ENCODE measurements around the gene NFIX. TPM values are rescaled to one million over a fixed set of nuclear protein-coding genes. Genes with fewer than 3 reads are reported as not detected.

NFIX gene
- total RNA-seq, 3 donors from 2014 or later (not counting 1 experiment from before 2014, with no cell fraction given) = 0.61 to 2.1 (median 1.3) TPM

DNA sequence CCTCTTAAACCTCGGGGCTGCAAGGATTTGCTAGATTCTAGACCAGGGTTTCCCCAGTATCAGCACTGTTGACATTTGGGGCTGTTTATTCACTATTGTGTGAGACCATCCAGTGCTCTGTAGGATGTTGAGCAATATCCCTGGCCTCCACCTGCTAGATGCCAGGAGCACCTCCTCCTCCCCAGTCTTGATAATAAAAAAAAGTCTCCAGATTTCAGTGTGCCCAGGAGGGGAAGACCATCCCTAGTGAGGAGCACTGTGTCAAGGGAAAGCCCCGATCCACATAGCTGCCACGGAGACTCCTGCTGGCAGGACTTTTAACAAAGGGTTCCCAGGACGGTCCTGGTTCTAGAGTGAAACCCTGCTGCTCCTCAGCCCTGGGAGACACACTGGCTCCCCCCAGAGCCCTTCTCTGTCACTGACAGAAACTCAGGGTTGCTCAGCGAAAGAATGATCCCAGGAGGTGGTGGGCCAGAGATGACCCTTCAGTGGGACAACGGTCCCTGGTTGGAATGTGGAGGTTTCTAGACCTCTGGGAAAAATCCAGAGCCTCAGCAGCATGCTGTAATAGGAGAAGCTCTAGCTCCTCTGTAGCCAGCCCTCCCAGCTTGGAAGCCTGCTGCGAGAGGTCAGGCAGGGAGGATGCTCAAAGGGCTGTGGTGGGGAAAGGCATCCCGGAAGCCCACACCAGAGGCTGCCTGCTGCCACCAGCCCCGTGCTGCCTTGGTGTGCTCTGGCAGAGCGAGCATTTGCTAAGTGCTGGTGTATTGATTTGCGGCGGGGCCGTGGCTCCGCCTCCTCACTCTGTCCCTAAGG, 87.1 kb downstream of the NFIX start:
- Histone ChIP-seq H3K4me3 (ENCODE audit: low read length) (no peak overlapping the region), H3K36me3 (ENCODE audit: control insufficient read depth, insufficient read depth, low read length) (no peaks in the 10 kb centered on the region), H3K9me3 (ENCODE audit: control insufficient read depth, insufficient read depth, low read length) (no peaks in the 10 kb centered on the region), H3K4me1 (ENCODE audit: control insufficient read depth, insufficient read depth, low read length) (no peaks in the 10 kb centered on the region), H3K27me3 (ENCODE audit: control insufficient read depth, insufficient read depth, low read length) (no peaks in the 10 kb centered on the region), H3K27ac (ENCODE audit: low read length) (no peak overlapping the region)
- ATAC-seq (no peak), DNase-seq (no peak)
- Mint-ChIP-seq H3K4me1 (no peaks in the 10 kb centered on the region), H3K36me3 (no peaks in the 10 kb centered on the region), H3K27ac (no peak overlapping the region), H3K27me3 (ENCODE audit: low read depth in 2 of 2) (peaks cover 0 to 17% of the 10 kb centered on the region in 2 donors), H3K9me3 (no peaks in the 10 kb centered on the region), H3K4me3 (no peak overlapping the region)
- TF ChIP-seq, protein P1, sequence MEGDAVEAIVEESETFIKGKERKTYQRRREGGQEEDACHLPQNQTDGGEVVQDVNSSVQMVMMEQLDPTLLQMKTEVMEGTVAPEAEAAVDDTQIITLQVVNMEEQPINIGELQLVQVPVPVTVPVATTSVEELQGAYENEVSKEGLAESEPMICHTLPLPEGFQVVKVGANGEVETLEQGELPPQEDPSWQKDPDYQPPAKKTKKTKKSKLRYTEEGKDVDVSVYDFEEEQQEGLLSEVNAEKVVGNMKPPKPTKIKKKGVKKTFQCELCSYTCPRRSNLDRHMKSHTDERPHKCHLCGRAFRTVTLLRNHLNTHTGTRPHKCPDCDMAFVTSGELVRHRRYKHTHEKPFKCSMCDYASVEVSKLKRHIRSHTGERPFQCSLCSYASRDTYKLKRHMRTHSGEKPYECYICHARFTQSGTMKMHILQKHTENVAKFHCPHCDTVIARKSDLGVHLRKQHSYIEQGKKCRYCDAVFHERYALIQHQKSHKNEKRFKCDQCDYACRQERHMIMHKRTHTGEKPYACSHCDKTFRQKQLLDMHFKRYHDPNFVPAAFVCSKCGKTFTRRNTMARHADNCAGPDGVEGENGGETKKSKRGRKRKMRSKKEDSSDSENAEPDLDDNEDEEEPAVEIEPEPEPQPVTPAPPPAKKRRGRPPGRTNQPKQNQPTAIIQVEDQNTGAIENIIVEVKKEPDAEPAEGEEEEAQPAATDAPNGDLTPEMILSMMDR (IDR thresholded peaks at IDR 0.05) = no peak
- intact Hi-C loops (cut with micrococcal nuclease) = no loop called here
- WGBS (ENCODE audit: insufficient coverage) = 82% methylated on average over 14 of the region's 14 CpGs

DNA sequence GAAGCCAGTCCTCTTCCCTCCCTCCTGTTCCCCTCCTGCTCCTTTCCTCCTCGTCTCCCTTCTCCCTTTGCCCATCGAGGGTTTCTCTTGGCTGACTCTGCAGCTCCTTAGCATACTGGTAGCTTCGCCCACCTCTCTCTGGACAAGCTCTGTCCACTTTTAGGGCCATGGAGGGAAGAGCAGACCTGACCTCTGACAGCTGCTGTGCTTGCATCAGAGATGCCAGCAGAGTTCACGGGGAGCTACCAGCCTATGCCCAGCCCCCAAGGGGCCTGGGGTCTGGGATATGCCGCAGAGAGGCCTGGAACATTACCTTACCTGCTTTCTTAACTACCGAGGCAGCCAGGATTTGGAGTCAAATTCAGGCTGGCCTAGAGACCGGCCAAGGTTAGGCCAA, 87.7 kb downstream of the NFIX start:
- Mint-ChIP-seq H3K9me3 (no peaks in the 10 kb centered on the region), H3K4me1 (no peaks in the 10 kb centered on the region)

DNA sequence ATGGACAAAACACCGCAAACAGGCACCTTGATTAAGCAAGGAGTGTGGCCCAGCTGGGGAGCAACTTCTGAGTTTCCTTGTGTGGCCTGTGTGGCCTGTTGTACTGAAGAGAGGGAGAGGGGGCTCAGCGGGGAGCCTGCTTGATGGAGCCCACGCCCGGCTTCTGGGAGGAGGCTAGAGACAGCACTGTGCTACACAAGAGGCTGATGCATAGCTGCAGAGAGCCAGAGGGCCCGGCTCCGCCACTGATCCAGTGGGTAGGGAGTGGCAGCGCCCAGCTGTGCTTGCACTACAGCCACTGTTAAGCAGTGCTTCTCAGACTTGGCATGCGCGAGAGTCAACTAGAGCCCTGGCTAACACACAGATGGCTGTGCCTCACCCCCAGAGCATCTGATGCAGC, 88.4 kb downstream of the NFIX start:
- 94% methylated on average over 9 of the region's 9 CpGs for WGBS (ENCODE audit: insufficient coverage)
- Histone ChIP-seq H3K27me3 (ENCODE audit: control insufficient read depth, insufficient read depth, low read length) (no peaks in the 10 kb centered on the region), H3K36me3 (ENCODE audit: control insufficient read depth, insufficient read depth, low read length) (no peaks in the 10 kb centered on the region), H3K9me3 (ENCODE audit: control insufficient read depth, insufficient read depth, low read length) (no peaks in the 10 kb centered on the region), H3K27ac (ENCODE audit: low read length) (no peak overlapping the region), H3K4me1 (ENCODE audit: control insufficient read depth, insufficient read depth, low read length) (no peaks in the 10 kb centered on the region), H3K4me3 (ENCODE audit: low read length) (no peak overlapping the region)
- Mint-ChIP-seq H3K27me3 (ENCODE audit: low read depth in 2 of 2) (peaks cover 0 to 13% of the 10 kb centered on the region in 2 donors), H3K9me3 (no peaks in the 10 kb centered on the region), H3K36me3 (no peaks in the 10 kb centered on the region), H3K4me3 (no peak overlapping the region), H3K27ac (no peak overlapping the region), H3K4me1 (no peaks in the 10 kb centered on the region)
- intact Hi-C loops (cut with micrococcal nuclease) = no loop called here
- no peak for DNase-seq
- TF ChIP-seq, protein P1 (IDR thresholded peaks at IDR 0.05) = no peak
- ATAC-seq = no peak

More for the DNA sequence above, 87.7 kb downstream of the NFIX start:
- ATAC-seq (no peak), DNase-seq (no peak)
- H3K9me3 ChIP-seq (ENCODE audit: control insufficient read depth, insufficient read depth, low read length) = no peaks in the 10 kb centered on the region
- TF ChIP-seq, protein P1 (IDR thresholded peaks at IDR 0.05) = no peak
- no peak overlapping the region for H3K4me3 ChIP-seq (ENCODE audit: low read length)
- no peak overlapping the region for H3K4me3 Mint-ChIP-seq
- H3K27me3 ChIP-seq (ENCODE audit: control insufficient read depth, insufficient read depth, low read length) = no peaks in the 10 kb centered on the region
- H3K36me3 Mint-ChIP-seq = no peaks in the 10 kb centered on the region
- H3K27me3 Mint-ChIP-seq (ENCODE audit: low read depth in 2 of 2) = peaks cover 0 to 14% of the 10 kb centered on the region in 2 donors
- H3K4me1 ChIP-seq (ENCODE audit: control insufficient read depth, insufficient read depth, low read length) = no peaks in the 10 kb centered on the region
- intact Hi-C loops (cut with micrococcal nuclease) = no loop called here
- WGBS (ENCODE audit: insufficient coverage) = 79% methylated on average over 7 of the region's 7 CpGs
- no peak overlapping the region for H3K27ac ChIP-seq (ENCODE audit: low read length)
- H3K36me3 ChIP-seq (ENCODE audit: control insufficient read depth, insufficient read depth, low read length) = no peaks in the 10 kb centered on the region
- H3K27ac Mint-ChIP-seq = no peak overlapping the region

Measured in natural killer cell (primary cell).